ENCODE data around the gene CD33.

DNA sequence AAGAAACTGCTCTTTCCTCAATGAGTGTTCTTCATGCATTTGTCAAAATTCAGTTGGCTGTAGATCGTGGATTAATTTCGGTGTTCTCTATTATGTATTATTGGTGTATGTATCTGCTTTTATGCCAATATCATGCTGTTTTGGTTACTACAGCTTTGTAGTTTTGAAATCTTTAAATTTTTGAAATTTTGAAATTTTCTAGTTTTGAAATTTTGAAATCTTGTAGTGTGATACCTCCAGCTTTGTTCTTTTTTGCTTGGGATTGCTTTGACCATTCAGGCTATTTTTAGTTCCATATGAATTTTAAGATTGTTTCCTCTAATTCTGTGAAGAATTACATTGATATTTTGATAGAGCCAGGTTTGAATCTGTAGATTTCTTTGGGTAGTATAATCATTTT lies 3.1 kb downstream of the CD33 start:
- TF ChIP-seq, protein P1, sequence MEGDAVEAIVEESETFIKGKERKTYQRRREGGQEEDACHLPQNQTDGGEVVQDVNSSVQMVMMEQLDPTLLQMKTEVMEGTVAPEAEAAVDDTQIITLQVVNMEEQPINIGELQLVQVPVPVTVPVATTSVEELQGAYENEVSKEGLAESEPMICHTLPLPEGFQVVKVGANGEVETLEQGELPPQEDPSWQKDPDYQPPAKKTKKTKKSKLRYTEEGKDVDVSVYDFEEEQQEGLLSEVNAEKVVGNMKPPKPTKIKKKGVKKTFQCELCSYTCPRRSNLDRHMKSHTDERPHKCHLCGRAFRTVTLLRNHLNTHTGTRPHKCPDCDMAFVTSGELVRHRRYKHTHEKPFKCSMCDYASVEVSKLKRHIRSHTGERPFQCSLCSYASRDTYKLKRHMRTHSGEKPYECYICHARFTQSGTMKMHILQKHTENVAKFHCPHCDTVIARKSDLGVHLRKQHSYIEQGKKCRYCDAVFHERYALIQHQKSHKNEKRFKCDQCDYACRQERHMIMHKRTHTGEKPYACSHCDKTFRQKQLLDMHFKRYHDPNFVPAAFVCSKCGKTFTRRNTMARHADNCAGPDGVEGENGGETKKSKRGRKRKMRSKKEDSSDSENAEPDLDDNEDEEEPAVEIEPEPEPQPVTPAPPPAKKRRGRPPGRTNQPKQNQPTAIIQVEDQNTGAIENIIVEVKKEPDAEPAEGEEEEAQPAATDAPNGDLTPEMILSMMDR (IDR thresholded peaks at IDR 0.05) = no peak
- no peak for TF ChIP-seq POLR2A (IDR thresholded peaks at IDR 0.05)
